GM21737 (cell line): ENCODE measurements around the gene POLD3.

ENCODE experiments used
- ATAC-seq: cut with Tn5 transposase; IDR thresholded peaks from one replicate; pipeline ENCODE4 v1.9.1; 2021; ENCODE audit warnings: mild to moderate bottlenecking, moderate library complexity; ENCODE audit not compliant: unreplicated experiment

The POLD3 gene

GRCh38 chr11:74592441-74593362 is at the start of gene POLD3:
POLD3 (plus strand) TSS chr11:74592582; CDS start chr11:74592659, 77 bp downstream.
- ATAC-seq: peak; percentile 89

- ATAC-seq: no peak
Measured at GRCh38 chr11:74543991-74544390, 48.4 kb upstream of the POLD3 start.

- no peak for ATAC-seq
Measured at GRCh38 chr11:74546752-74547151, 45.6 kb upstream of the POLD3 start.

GRCh38 chr11:74550991-74551753 is 41.2 kb upstream of the POLD3 start:
- ATAC-seq: no peak

- no peak for ATAC-seq
Measured at GRCh38 chr11:74551754-74552145, 40.6 kb upstream of the POLD3 start.

GRCh38 chr11:74557526-74557925 is 34.9 kb upstream of the POLD3 start:
- ATAC-seq: no peak

- no peak for ATAC-seq
Measured at GRCh38 chr11:74559110-74559933, 33.1 kb upstream of the POLD3 start.

GRCh38 chr11:74559934-74560309 is 32.5 kb upstream of the POLD3 start:
- ATAC-seq: no peak

- ATAC-seq: no peak
Measured at GRCh38 chr11:74566146-74566960, 26.0 kb upstream of the POLD3 start.

GRCh38 chr11:74568028-74568427 is 24.4 kb upstream of the POLD3 start:
- ATAC-seq: no peak

GRCh38 chr11:74570266-74571061 is 21.9 kb upstream of the POLD3 start:
- no peak for ATAC-seq

GRCh38 chr11:74571062-74571399 is 21.4 kb upstream of the POLD3 start:
- no peak for ATAC-seq

- no peak for ATAC-seq
Measured at GRCh38 chr11:74572349-74572748, 20.0 kb upstream of the POLD3 start.

GRCh38 chr11:74574563-74574962 is 17.8 kb upstream of the POLD3 start:
- ATAC-seq: no peak

GRCh38 chr11:74575999-74576398 is 16.4 kb upstream of the POLD3 start:
- no peak for ATAC-seq

- no peak for ATAC-seq
Measured at GRCh38 chr11:74577181-74577580, 15.2 kb upstream of the POLD3 start.

GRCh38 chr11:74577624-74578396 is 14.6 kb upstream of the POLD3 start:
- ATAC-seq: no peak

- no peak for ATAC-seq
Measured at GRCh38 chr11:74579577-74580270, 12.7 kb upstream of the POLD3 start.
